WERI-Rb-1 (cell line): ENCODE results near the gene CASQ1.
A peak's percentile ranks its signal among the peaks of the same experiment; 100 is the strongest.

Experiments used
- DNase-seq: peaks from one replicate; pipeline ENCODE4 v3.0.0-alpha.2; 2020
- H3K27ac ChIP-seq: fragments of 250-450 bp; sonication (Bioruptor Pico); 2 replicates; pipeline ENCODE4 v1.5.1; 2020; ENCODE audit warnings: mild to moderate bottlenecking, moderate library complexity
- H3K27me3 ChIP-seq: fragments of 250-450 bp; sonication (Bioruptor Pico); 2 replicates; pipeline ENCODE4 v1.5.1; 2021; ENCODE audit warnings: mild to moderate bottlenecking, low read depth, moderate library complexity; ENCODE audit not compliant: insufficient read depth, severe bottlenecking
- H3K36me3 ChIP-seq: fragments of 250-450 bp; sonication (Bioruptor Pico); 2 replicates; pipeline ENCODE4 v1.5.1; 2020; ENCODE audit warnings: mild to moderate bottlenecking, moderate library complexity
- H3K4me3 ChIP-seq: 2 replicates; pipeline ENCODE4 v1.5.1; 2011; ENCODE audit warnings: low read depth, mild to moderate bottlenecking, control low read depth, low read length
- H3K9me3 ChIP-seq: fragments of 250-450 bp; sonication (Bioruptor Pico); 2 replicates; pipeline ENCODE4 v1.5.1; 2021; ENCODE audit warnings: mild to moderate bottlenecking, moderate library complexity; ENCODE audit not compliant: severe bottlenecking
- TF ChIP-seq, protein P1 (sequence below): IDR thresholded peaks from 2 replicates; pipeline ENCODE4 v1.5.1; 2011; ENCODE audit warnings: low read depth, mild to moderate bottlenecking, control low read depth, inconsistent platforms, low read length

Gene CASQ1

DNA sequence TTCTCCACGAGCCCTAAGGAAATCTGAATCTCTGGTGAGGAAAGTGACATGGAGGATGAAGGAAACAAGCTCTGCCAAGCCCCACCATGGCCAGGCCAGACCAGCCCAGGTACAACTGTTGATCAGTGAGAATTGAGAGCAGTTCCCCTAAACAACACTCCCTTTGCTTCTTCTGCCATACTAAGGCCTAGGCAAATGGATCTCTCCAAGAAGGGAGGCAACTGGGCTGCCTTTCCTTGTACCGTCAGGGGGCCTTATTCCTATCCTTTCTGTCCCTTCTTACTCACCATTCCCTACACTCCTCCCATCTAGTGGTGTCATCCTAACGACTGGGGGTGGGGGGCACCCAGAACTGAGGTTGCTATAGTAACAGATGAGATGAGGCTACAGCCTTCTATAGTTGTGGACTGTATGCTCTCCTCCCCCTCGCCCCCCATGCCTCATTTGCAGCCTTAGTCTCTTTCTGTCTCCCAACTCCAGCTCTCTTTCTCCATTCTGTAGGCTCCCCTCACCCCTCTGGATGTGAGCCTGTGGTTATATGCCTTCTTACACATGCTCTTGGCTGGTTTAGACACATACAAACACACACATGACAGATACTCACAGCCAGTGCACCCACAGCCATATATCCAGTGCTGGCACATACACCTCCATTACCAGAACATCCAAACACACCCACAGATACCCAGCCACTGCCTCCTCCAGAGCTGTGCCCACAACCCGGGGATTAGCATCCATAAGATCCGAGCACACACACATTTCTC, 18.4 kb downstream of the CASQ1 start:
- DNase-seq: no peak
- H3K27me3 ChIP-seq: no peaks in the 10 kb centered on the region
- no peak overlapping the region for H3K4me3 ChIP-seq
- H3K9me3 ChIP-seq: no peaks in the 10 kb centered on the region
- TF ChIP-seq, protein P1, sequence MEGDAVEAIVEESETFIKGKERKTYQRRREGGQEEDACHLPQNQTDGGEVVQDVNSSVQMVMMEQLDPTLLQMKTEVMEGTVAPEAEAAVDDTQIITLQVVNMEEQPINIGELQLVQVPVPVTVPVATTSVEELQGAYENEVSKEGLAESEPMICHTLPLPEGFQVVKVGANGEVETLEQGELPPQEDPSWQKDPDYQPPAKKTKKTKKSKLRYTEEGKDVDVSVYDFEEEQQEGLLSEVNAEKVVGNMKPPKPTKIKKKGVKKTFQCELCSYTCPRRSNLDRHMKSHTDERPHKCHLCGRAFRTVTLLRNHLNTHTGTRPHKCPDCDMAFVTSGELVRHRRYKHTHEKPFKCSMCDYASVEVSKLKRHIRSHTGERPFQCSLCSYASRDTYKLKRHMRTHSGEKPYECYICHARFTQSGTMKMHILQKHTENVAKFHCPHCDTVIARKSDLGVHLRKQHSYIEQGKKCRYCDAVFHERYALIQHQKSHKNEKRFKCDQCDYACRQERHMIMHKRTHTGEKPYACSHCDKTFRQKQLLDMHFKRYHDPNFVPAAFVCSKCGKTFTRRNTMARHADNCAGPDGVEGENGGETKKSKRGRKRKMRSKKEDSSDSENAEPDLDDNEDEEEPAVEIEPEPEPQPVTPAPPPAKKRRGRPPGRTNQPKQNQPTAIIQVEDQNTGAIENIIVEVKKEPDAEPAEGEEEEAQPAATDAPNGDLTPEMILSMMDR: no peak
- peak overlapping the region; percentile 88 for H3K27ac ChIP-seq
- peaks cover 72% of the 10 kb centered on the region for H3K36me3 ChIP-seq

DNA sequence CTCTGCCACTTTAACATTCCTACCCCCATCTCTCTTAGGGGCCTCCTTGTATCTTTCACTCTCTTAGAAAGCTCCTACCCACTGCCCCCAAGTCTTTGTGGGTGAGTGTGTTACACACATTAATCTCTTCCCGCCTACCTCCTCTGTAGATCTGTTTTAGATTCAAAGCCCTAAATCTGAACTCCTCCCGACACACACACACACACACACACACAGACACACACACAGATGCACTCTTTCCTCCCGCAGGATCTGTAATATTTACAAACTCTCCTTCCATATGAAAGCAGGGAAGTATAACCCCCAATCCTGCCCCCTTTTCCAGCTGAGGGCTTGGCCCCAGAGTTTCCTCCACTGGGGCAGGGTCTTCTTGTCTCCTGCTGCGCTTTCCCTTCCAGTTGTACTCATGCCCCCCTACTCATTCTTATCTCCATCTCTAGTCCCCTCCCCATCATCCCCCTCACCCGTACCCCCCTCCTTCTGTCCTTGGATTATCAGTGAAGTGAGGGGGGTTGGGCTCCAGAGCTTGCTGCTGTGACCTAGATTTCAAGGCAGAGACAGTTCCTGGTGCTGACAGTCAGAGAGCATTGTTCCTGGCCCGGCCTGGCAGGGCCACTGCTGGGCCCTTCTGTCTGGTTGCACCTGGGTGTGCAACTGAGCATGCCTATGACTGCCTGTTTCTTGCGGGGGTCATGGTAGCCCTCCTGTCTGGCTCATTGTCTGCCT, 19.1 kb downstream of the CASQ1 start:
- H3K4me3 ChIP-seq: peak overlapping the region; percentile 4; the same call in 1 of the 2 replicates
- peak; percentile 95 for DNase-seq
- no peaks in the 10 kb centered on the region for H3K9me3 ChIP-seq
- peaks cover 79% of the 10 kb centered on the region for H3K36me3 ChIP-seq
- no peaks in the 10 kb centered on the region for H3K27me3 ChIP-seq
- H3K27ac ChIP-seq: peak overlapping the region; percentile 88
- TF ChIP-seq, protein P1: no peak

DNA sequence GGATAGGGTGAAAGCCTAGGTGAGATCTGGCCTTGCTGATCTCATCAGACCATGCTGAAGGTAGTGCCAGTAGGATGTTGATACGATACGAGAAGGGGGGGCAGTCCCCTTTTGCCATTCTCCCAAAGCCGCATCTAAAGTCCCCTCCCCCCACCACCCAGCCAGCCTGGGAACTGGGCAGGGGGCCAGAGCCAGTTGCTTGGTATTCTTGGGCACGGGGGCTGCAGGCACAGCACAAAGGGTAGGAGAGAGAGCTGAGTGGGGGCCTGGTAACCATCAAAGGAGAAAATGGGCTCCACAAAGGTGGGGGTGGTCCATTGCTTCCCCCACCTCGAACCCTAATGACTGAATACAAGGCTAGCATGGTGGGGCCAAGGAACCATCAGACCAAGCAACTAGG, 20.2 kb downstream of the CASQ1 start:
- H3K36me3 ChIP-seq: peaks cover 87% of the 10 kb centered on the region

DNA sequence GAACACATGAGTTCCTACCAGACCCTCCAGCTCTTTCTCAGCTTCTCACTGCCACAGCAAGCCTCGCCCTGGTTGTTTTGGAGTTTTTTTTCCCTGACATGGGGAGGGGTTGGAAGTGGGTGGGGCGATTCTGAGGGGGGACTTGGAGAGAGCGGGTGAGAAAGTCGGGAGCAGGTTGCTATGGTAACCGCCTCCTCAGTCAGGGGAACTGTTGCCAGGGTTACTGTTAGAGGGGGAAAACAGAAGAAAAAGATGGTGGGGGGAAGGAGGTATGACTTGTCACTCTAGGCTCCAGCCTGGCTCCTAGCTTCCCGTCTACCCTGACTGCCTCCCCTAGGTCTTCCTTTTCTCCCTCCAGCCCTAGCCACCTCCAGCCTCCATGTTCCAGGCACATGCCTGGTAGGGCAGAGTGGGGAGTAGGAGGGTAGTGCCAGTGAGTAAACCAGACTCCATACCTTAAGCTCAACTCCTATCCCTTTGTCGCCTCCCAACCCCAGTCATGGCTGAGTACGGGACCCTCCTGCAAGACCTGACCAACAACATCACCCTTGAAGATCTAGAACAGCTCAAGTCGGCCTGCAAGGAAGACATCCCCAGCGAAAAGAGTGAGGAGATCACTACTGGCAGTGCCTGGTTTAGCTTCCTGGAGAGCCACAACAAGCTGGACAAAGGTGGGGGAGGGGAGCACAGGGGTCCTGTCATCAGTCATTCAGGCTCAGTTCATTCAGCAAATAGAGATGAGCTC, 20.8 kb downstream of the CASQ1 start:
- Histone ChIP-seq H3K36me3 (peaks cover 93% of the 10 kb centered on the region), H3K4me3 (no peak overlapping the region), H3K27me3 (no peaks in the 10 kb centered on the region), H3K27ac (peak overlapping the region; percentile 88), H3K9me3 (no peaks in the 10 kb centered on the region)
- peak; percentile 55 for DNase-seq
- TF ChIP-seq, protein P1: no peak

More for the DNA sequence above, 20.2 kb downstream of the CASQ1 start:
- Histone ChIP-seq H3K9me3 (no peaks in the 10 kb centered on the region), H3K27me3 (no peaks in the 10 kb centered on the region), H3K27ac (peak overlapping the region; percentile 88), H3K4me3 (no peak overlapping the region)
- DNase-seq: no peak
- TF ChIP-seq, protein P1: no peak

DNA sequence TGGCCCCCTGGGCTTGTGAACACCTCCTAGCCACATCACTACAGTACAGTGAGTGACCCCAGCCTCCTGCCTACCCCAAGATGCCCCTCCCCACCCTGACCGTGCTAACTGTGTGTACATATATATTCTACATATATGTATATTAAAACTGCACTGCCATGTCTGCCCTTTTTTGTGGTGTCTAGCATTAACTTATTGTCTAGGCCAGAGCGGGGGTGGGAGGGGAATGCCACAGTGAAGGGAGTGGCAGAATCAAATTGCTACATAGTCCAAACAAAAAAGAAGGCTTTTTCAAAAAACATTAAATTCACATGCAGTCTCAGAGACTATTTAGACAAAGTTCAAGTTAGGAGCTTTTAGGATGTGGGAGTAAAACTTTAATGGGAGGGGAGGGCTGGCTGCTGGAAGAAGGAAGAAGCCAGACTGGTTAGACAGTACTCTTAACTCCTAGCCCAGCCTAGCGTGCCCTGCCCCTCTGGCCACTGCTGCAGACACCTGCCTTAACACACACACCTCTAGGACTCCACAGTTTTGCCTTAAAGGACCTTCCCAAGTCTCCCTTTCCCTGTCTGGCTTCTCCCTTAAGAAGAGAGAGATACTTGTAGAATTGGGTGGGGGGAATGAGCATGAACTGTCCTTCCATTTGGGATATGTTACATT, 24.2 kb downstream of the CASQ1 start:
- no peak overlapping the region for H3K4me3 ChIP-seq
- peaks cover 97% of the 10 kb centered on the region for H3K36me3 ChIP-seq
- DNase-seq: no peak
- TF ChIP-seq, protein P1: no peak
- H3K27ac ChIP-seq: no peak overlapping the region
- no peaks in the 10 kb centered on the region for H3K27me3 ChIP-seq
- H3K9me3 ChIP-seq: no peaks in the 10 kb centered on the region
